Fibroblast of lung (primary cell): ENCODE measurements around the gene ANKRD13A. TPM values are rescaled to one million over a fixed set of nuclear protein-coding genes. Genes with fewer than 3 reads are reported as not detected.

Source experiments
- DNase-seq, 2 donors: peaks; one replicate each; pipeline versions ENCODE4 v3.0.0 to v3.0.0-alpha.2; 2010; ENCODE audit warnings: low read depth in 2 of 2
- H2AFZ ChIP-seq: 2 replicates; pipeline ENCODE4 v1.5.1; 2012; ENCODE audit warnings: low read length, control low read depth, inconsistent platforms
- H3K27ac ChIP-seq: 2 replicates; pipeline ENCODE4 v1.5.1; 2011; ENCODE audit warnings: low read length, control low read depth; ENCODE audit not compliant: insufficient read depth
- H3K27me3 ChIP-seq: 2 replicates; pipeline ENCODE4 v1.5.1; 2011; ENCODE audit warnings: mild to moderate bottlenecking, low read length; ENCODE audit not compliant: control insufficient read depth, insufficient read depth
- H3K36me3 ChIP-seq: 2 replicates; pipeline ENCODE4 v1.5.1; 2011; ENCODE audit warnings: low read length; ENCODE audit not compliant: control insufficient read depth, insufficient read depth
- H3K4me1 ChIP-seq: 2 replicates; pipeline ENCODE4 v1.5.1; 2011; ENCODE audit warnings: low read length; ENCODE audit not compliant: control insufficient read depth, insufficient read depth; ENCODE audit errors: extremely low read depth
- H3K4me2 ChIP-seq: 2 replicates; pipeline ENCODE4 v1.5.1; 2011; ENCODE audit warnings: low read length, control low read depth; ENCODE audit not compliant: insufficient read depth; ENCODE audit errors: extremely low read depth
- H3K4me3 ChIP-seq, 4 experiments: fragments of 200-600 bp in 1 of 4; sonication (generic) in 1 of 4; replicated peaks in 1 of 4; 2 replicates each; pipeline ENCODE4 v1.5.1; 2011 to 2016; ENCODE audit warnings: low read length in 4 of 4, low read depth in 3 of 4, mild to moderate bottlenecking in 3 of 4, control low read depth in 2 of 4, inconsistent platforms in 1 of 4, mixed read lengths in 1 of 4; ENCODE audit not compliant: insufficient read depth in 1 of 4; ENCODE audit errors: control extremely low read depth in 1 of 4
- H3K79me2 ChIP-seq: 2 replicates; pipeline ENCODE4 v1.5.1; 2012; ENCODE audit warnings: mild to moderate bottlenecking, low read length, inconsistent platforms; ENCODE audit not compliant: control insufficient read depth, insufficient read depth
- H3K9ac ChIP-seq: 2 replicates; pipeline ENCODE4 v1.5.1; 2011; ENCODE audit warnings: mild to moderate bottlenecking, low read length, control low read depth; ENCODE audit not compliant: insufficient read depth
- H3K9me3 ChIP-seq: 2 replicates; pipeline ENCODE4 v1.5.1; 2012; ENCODE audit warnings: low read depth, low read length; ENCODE audit not compliant: control insufficient read depth, insufficient read depth
- H4K20me1 ChIP-seq: 2 replicates; pipeline ENCODE4 v1.5.1; 2011; ENCODE audit warnings: low read length; ENCODE audit not compliant: control insufficient read depth, insufficient read depth; ENCODE audit errors: extremely low read depth
- CTCF ChIP-seq, 2 donors: IDR thresholded peaks in 1 of 2; conservative IDR thresholded peaks in 1 of 2; 1 replicate in 1 of 2; 2 replicates in 1 of 2; pipeline ENCODE4 v1.5.1; 2011 to 2012; ENCODE audit warnings: low read length in 2 of 2, control low read depth in 1 of 2, inconsistent platforms in 1 of 2, low read depth in 1 of 2, mild to moderate bottlenecking in 1 of 2
- EZH2 ChIP-seq: IDR thresholded peaks from 2 replicates; pipeline ENCODE4 v1.5.1; 2012; ENCODE audit warnings: low read length, control low read depth, mild to moderate bottlenecking; ENCODE audit errors: missing control alignments
- polyA plus RNA-seq, 2 donors: library from polyadenylated mRNA; depleted of rRNA in 1 of 2; stranded (reverse) in 1 of 2; unstranded in 1 of 2; fragments of >200 nt; gene quantifications; 2 replicates each; pipeline ENCODE4 v1.2.1, GENCODE V29; 2011 to 2012; ENCODE audit warnings: missing spikeins in 1 of 2
- total RNA-seq: library from RNA; depleted of rRNA; stranded (reverse); fragments of >200 nt; gene quantifications from 2 replicates; pipeline ENCODE4 v1.2.1, GENCODE V29; 2014

Gene ANKRD13A
- total and polyA plus RNA-seq, 2 donors (not counting 1 experiment from before 2014, with no cell fraction given): 168 to 340 TPM

- H3K4me3 ChIP-seq: no peak overlapping the region
- H3K36me3 ChIP-seq: peaks cover 22% of the 10 kb centered on the region
- no peak overlapping the region for H3K9ac ChIP-seq
- TF ChIP-seq CTCF (conservative IDR thresholded peaks at IDR 0.05 in 1 of 2, IDR thresholded peaks at IDR 0.05 in 1 of 2; ENCODE audit: low read depth in 1 of 2, low read length in 2 of 2): no peak
- TF ChIP-seq EZH2: no peak
- H3K79me2 ChIP-seq: peaks cover 40% of the 10 kb centered on the region
- no peak overlapping the region for H3K4me2 ChIP-seq
- H3K9me3 ChIP-seq: no peaks in the 10 kb centered on the region
- no peak for DNase-seq
- H3K4me1 ChIP-seq: peaks cover 30% of the 10 kb centered on the region
- no peak overlapping the region for H3K27ac ChIP-seq
- H3K27me3 ChIP-seq: no peaks in the 10 kb centered on the region
- no peaks in the 10 kb centered on the region for H4K20me1 ChIP-seq
- no peak overlapping the region for H2AFZ ChIP-seq
Measured at GRCh38 chr12:110020956-110021355, 21.7 kb downstream of the ANKRD13A start.

GRCh38 chr12:110023059-110023980 is 24.1 kb downstream of the ANKRD13A start:
- Histone ChIP-seq H3K27me3 (no peaks in the 10 kb centered on the region), H3K27ac (peak overlapping the region; percentile 68), H3K4me2 (peak overlapping the region; percentile 21), H3K9ac (no peak overlapping the region), H3K9me3 (no peaks in the 10 kb centered on the region), H3K4me3 (no peak overlapping the region), H3K36me3 (peaks cover 28% of the 10 kb centered on the region), H4K20me1 (no peaks in the 10 kb centered on the region), H3K4me1 (peaks cover 30% of the 10 kb centered on the region), H3K79me2 (peaks cover 38% of the 10 kb centered on the region), H2AFZ (no peak overlapping the region)
- DNase-seq: peak; percentile 74 to 93
- TF ChIP-seq CTCF (conservative IDR thresholded peaks at IDR 0.05 in 1 of 2, IDR thresholded peaks at IDR 0.05 in 1 of 2; ENCODE audit: low read depth in 1 of 2, low read length in 2 of 2) (no peak), EZH2 (no peak)

- no peak overlapping the region for H3K4me2 ChIP-seq
- no peaks in the 10 kb centered on the region for H3K27me3 ChIP-seq
- DNase-seq: no peak
- no peaks in the 10 kb centered on the region for H3K9me3 ChIP-seq
- H2AFZ ChIP-seq: no peak overlapping the region
- no peak overlapping the region for H3K4me3 ChIP-seq
- H3K79me2 ChIP-seq: peaks cover 34% of the 10 kb centered on the region
- H3K9ac ChIP-seq: no peak overlapping the region
- H3K4me1 ChIP-seq: peaks cover 30% of the 10 kb centered on the region
- peaks cover 29% of the 10 kb centered on the region for H3K36me3 ChIP-seq
- no peaks in the 10 kb centered on the region for H4K20me1 ChIP-seq
- H3K27ac ChIP-seq: peak overlapping the region; percentile 68
- TF ChIP-seq CTCF (conservative IDR thresholded peaks at IDR 0.05 in 1 of 2, IDR thresholded peaks at IDR 0.05 in 1 of 2; ENCODE audit: low read depth in 1 of 2, low read length in 2 of 2) (no peak), EZH2 (no peak)
Measured at GRCh38 chr12:110024051-110024450, 24.8 kb downstream of the ANKRD13A start.
